Measurements from ENCODE around the gene HEXD. TPM values are rescaled to one million over a fixed set of nuclear protein-coding genes. Genes with fewer than 3 reads are reported as not detected.
A peak's percentile ranks its signal among the peaks of the same experiment; 100 is the strongest.
"Not testable (repeated sequence)": the region's sequence is repeated elsewhere in the genome, so short reads cannot be mapped to it uniquely, and the experiment has no call there.

Gene HEXD
- total RNA-seq, 3 donors from 2014 or later = 25.3 to 54.6 (median 42.1) TPM

DNA sequence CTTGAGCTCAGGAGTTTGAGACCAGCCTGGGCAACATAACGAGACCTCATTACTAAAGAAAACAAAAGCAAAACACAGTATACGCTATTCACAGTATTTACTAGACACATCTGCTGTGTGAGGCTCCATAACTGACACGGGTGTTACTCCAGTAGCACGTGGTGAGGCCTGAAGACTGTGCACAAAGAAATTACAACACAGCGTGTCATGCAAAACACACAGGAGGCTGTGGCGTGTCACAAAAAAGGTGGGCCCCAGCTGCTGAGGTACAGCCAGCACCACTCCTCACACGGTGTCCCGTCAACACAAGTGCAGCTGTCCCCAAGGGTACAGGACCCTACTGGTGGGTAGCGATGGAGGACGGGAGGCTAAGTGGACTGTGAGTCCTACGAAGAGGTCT is 29.7 kb downstream of the HEXD start:
- TF ChIP-seq, protein P1, sequence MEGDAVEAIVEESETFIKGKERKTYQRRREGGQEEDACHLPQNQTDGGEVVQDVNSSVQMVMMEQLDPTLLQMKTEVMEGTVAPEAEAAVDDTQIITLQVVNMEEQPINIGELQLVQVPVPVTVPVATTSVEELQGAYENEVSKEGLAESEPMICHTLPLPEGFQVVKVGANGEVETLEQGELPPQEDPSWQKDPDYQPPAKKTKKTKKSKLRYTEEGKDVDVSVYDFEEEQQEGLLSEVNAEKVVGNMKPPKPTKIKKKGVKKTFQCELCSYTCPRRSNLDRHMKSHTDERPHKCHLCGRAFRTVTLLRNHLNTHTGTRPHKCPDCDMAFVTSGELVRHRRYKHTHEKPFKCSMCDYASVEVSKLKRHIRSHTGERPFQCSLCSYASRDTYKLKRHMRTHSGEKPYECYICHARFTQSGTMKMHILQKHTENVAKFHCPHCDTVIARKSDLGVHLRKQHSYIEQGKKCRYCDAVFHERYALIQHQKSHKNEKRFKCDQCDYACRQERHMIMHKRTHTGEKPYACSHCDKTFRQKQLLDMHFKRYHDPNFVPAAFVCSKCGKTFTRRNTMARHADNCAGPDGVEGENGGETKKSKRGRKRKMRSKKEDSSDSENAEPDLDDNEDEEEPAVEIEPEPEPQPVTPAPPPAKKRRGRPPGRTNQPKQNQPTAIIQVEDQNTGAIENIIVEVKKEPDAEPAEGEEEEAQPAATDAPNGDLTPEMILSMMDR (IDR thresholded peaks at IDR 0.05) = no peak
- H3K36me3 ChIP-seq (ENCODE audit: low read depth) = no peaks in the 10 kb centered on the region
- ATAC-seq (no peak), DNase-seq (no peak)
- H3K4me1 ChIP-seq (ENCODE audit: low read depth) = peaks cover 4% of the 10 kb centered on the region
- H3K4me3 ChIP-seq = no peak overlapping the region
- intact Hi-C loops (cut with DNase I, micrococcal nuclease) = no loop called here
- H3K9me3 ChIP-seq = no peaks in the 10 kb centered on the region

DNA sequence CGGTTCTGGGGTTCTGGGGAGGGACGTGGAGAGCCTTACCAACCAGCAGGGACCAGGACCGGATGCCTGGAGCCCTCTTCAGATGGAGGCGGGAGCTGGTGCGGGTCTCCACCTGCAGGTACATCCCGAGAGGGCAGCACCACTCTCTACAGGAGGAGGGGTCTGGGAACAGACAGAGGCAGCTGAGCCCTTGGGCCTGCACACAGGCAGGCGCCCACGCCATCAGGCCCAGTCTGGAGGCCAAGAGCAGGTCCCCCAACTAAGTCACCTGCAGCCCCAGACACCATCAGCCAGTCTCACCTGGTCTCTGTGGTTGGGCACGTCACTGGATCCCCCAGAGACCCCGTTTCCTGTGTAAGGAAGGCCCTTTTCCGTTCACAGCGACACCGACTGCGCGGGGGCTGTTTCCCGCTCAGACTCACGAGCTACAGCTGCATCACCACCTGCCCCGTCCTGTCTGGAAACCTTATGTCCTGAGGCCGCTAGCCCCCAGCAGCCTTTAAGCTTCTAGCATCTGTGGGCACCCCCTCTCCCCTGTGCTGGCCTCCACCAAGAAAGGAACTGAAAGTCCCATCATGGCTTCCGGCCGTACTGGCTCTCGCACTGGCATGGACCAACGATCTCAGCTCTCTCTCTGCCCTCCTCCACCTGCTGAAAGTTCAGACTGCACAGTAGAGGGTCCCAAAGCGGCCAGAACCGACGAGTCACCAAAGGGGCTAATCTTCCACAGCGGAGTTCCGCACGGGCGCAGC is 31.2 kb downstream of the HEXD start:
- H3K9me3 ChIP-seq = no peaks in the 10 kb centered on the region
- ATAC-seq (peak; percentile 48), DNase-seq (peak; percentile 62 to 89 (median 65))
- H3K4me1 ChIP-seq (ENCODE audit: low read depth) = peaks cover 4% of the 10 kb centered on the region
- TF ChIP-seq, protein P1 (IDR thresholded peaks at IDR 0.05) = no peak
- intact Hi-C loops (cut with DNase I, micrococcal nuclease) = no loop called here
- no peak overlapping the region for H3K4me3 ChIP-seq
- H3K36me3 ChIP-seq (ENCODE audit: low read depth) = no peaks in the 10 kb centered on the region

DNA sequence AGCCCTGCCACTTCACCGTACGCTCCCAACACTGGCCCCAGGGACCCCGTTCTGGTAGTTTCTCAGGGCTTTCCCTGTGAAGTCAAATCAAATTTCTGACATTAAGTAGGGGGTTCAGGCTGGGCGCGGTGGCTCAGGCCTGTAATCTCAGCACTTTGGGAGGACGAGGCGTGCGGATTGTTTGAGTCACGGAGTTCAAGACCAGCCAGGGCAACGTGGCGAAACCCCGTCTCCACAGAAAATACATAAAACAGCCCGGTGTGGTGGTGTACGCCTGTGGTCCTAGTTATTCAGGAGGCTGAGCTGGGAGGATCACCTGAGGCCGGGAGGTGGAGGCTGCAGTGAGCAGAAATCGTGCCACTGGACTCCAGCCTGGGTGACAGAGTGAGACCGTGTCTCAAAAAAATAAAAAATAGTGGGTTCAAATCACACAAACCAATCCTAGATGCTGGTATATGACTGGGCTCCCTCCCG is 31.8 kb downstream of the HEXD start:
- H3K36me3 ChIP-seq (ENCODE audit: low read depth) = no peaks in the 10 kb centered on the region
- intact Hi-C loops (cut with DNase I, micrococcal nuclease) = no loop called here
- TF ChIP-seq, protein P1 (IDR thresholded peaks at IDR 0.05) = no peak
- peaks cover 4% of the 10 kb centered on the region for H3K4me1 ChIP-seq (ENCODE audit: low read depth)
- DNase-seq (peak in 2 of 3 donors; percentile 32 to 57), ATAC-seq (no peak)
- no peaks in the 10 kb centered on the region for H3K9me3 ChIP-seq
- H3K4me3 ChIP-seq = peak overlapping the region; percentile 80

DNA sequence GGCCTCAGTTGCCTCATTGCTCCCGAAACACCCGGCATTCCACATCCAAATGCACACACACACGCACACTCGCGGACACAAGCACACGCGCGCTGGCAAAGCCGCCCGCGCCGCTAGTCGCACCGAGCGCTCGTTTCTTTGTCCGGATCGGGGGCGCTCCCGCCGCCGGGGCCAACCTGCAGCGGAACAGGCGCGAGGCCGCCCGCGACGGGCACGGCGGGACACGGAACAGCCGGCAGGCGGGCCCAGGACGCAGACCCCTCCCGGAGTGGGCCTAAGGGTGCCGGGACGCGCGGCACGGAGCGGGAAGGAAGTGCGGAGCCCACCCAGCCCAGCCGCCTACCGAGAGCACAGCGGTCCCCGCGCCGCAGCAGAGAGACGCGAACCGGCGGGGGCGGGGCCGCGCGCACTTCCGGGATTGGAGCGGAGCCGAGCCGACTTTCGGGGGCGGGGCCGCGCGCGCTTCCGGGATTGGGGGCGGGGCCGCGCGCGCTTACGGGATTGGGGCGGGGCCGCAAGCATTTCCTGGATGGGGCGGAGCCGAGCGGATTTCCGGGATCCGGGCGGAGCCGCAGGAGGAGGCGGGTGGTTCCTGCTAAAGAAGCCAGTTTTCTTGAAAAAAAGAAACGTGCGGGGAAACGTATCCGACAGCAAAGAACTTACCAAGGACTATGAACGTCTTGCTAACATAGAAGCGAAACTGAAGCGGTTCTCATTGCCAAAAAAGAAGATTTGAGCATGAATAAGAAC is 32.4 kb downstream of the HEXD start, which contains the start of gene CYBC1:
Gene CYBC1 (minus strand): TSS at position 396 of the 750 bp plus-strand sequence. CDS start 1,498 bp downstream, outside the sequence.
- Histone ChIP-seq H3K9me3 (no peaks in the 10 kb centered on the region), H3K4me3 (peak within 1 kb of the TSS; percentile 80), H3K36me3 (ENCODE audit: low read depth) (no peaks in the 10 kb centered on the region), H3K4me1 (ENCODE audit: low read depth) (peaks cover 4% of the 10 kb centered on the region)
- intact Hi-C loops (cut with DNase I, micrococcal nuclease) = no loop called here
- ATAC-seq = peak; percentile 98
- TF ChIP-seq, protein P1 (IDR thresholded peaks at IDR 0.05) = no peak
- peak; percentile 95 to 96 (median 96) for DNase-seq

DNA sequence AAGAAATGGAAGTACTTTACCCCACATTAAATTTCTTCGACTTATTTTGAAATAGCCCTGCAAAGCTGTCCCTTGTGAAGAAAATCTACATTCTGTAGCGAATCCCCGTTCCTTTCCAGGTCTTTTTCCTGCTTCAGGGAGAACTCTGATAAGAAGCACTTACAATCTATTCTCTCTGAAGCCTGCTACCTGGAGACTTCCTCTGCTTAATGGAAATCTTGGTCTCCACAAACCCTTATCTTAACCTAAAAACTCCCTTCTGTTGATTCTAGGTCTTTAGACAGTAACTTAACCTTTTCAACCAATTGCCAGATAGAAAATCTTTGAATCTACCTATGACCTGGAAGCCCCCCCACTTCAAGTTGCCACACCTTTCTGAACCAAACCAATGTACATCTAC is 34.0 kb downstream of the HEXD start:
- TF ChIP-seq, protein P1 (IDR thresholded peaks at IDR 0.05) = no peak
- intact Hi-C loops (cut with DNase I, micrococcal nuclease) = no loop called here
- Histone ChIP-seq H3K9me3 (no peaks in the 10 kb centered on the region), H3K4me3 (no peak overlapping the region), H3K4me1 (ENCODE audit: low read depth) (peaks cover 5% of the 10 kb centered on the region), H3K36me3 (ENCODE audit: low read depth) (no peaks in the 10 kb centered on the region)
- ATAC-seq = no peak
- no peak for DNase-seq

DNA sequence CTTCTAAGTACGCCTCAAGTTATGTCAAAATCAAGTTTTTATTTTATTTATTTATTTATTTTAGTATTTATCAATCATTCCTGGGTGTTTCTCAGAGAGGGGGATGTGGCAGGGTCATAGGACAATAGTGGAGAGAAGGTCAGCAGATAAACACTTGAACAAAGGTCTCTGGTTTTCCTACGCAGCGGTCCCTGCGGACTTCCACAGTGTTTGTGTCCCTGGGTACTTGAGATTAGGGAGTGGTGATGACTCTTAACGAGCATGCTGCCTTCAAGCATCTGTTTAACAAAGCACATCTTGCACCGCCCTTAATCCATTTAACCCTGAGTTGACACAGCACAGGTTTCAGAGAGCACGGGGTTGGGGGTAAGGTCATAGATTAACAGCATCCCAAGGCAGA is 35.0 kb downstream of the HEXD start:
- H3K4me1 ChIP-seq (ENCODE audit: low read depth) = peaks cover 11% of the 10 kb centered on the region
- H3K9me3 ChIP-seq; H3K36me3 ChIP-seq (ENCODE audit: low read depth); intact Hi-C loops (cut with DNase I, micrococcal nuclease); DNase-seq; ATAC-seq; H3K4me3 ChIP-seq: not testable (repeated sequence)

DNA sequence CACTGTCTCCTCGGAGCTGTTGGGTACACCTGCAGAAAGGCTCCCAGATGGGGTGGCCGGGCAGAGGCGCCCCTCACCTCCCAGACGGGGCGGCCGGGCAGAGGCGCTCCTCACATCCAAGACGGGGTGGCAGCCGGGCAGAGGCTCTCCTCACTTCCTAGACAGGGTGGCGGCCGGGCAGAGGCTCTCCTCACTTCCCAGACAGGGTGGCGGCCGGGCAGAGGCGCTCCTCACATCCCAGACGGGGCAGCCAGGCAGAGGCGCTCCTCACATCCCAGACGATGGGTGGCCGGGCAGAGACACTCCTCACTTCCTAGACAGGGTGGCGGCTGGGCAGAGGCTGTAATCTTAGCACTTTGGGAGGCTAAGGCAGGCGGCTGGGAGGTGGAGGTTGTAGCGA is 35.6 kb downstream of the HEXD start:
- H3K4me3 ChIP-seq; intact Hi-C loops (cut with DNase I, micrococcal nuclease); DNase-seq; H3K9me3 ChIP-seq; H3K36me3 ChIP-seq (ENCODE audit: low read depth); ATAC-seq: not testable (repeated sequence)
- H3K4me1 ChIP-seq (ENCODE audit: low read depth) = peaks cover 11% of the 10 kb centered on the region

All from mucosa of descending colon (tissue), 3 donors.